NCI-H1048 (cell line): ENCODE results near the gene HOXD10.

Experiments
- DNase-seq: peaks from one replicate; lab custom pipeline; 2025; lab: John Stamatoyannopoulos, UW

HOXD10 gene

GRCh38 chr2:176082824-176083751 lies 33.5 kb upstream of the HOXD10 start:
- no peak for DNase-seq

- DNase-seq, result no peak
Observed at GRCh38 chr2:176083796-176084261, 32.7 kb upstream of the HOXD10 start, which contains the start of gene EVX2. Gene EVX2, minus strand, starts transcription at chr2:176083962. Its CDS starts 186 bp downstream, at chr2:176083776.

- DNase-seq, result no peak
Observed at GRCh38 chr2:176084611-176085119, 31.9 kb upstream of the HOXD10 start.

- DNase-seq, result no peak
Observed at GRCh38 chr2:176085120-176085788, 31.3 kb upstream of the HOXD10 start.

GRCh38 chr2:176085861-176086771 lies 30.5 kb upstream of the HOXD10 start:
- DNase-seq, result no peak

- DNase-seq, result no peak
Observed at GRCh38 chr2:176087330-176088047, 29.1 kb upstream of the HOXD10 start.

GRCh38 chr2:176088048-176088936 lies 28.3 kb upstream of the HOXD10 start:
- no peak for DNase-seq

GRCh38 chr2:176088937-176089842 lies 27.4 kb upstream of the HOXD10 start:
- no peak for DNase-seq

GRCh38 chr2:176089843-176090395 lies 26.7 kb upstream of the HOXD10 start:
- no peak for DNase-seq

- no peak for DNase-seq
Observed at GRCh38 chr2:176090862-176091261, 25.7 kb upstream of the HOXD10 start.

- DNase-seq, result no peak
Observed at GRCh38 chr2:176091329-176092258, 25.0 kb upstream of the HOXD10 start.

GRCh38 chr2:176092270-176093144 lies 24.1 kb upstream of the HOXD10 start, which contains the start of gene HOXD13:
Gene HOXD13, plus strand, starts transcription at chr2:176092721. Its CDS starts 170 bp downstream, at chr2:176092891.
- DNase-seq, result peak; percentile 35

- DNase-seq, result no peak
Observed at GRCh38 chr2:176093145-176093897, 23.3 kb upstream of the HOXD10 start.

GRCh38 chr2:176093898-176094249 lies 22.7 kb upstream of the HOXD10 start:
- no peak for DNase-seq

- no peak for DNase-seq
Observed at GRCh38 chr2:176094349-176094748, 22.2 kb upstream of the HOXD10 start.

GRCh38 chr2:176095421-176095820 lies 21.2 kb upstream of the HOXD10 start:
- no peak for DNase-seq
